ENCODE data around the gene STAP2. TPM values are rescaled to one million over a fixed set of nuclear protein-coding genes. Genes with fewer than 3 reads are reported as not detected.
A peak's percentile ranks its signal among the peaks of the same experiment; 100 is the strongest.

Gene STAP2
- total and polyA plus RNA-seq, 9 of the 15 experiments (the other 6 are each of a cell fraction or from before 2014, with no cell fraction given) = 1.2 to 9.8 (median 4.5) TPM

- TF ChIP-seq TFAP4 (CRISPR knock-in tag; IDR thresholded peaks at IDR 0.05; ENCODE audit: borderline replicate concordance) (peak; percentile 65), E2F6 (IDR thresholded peaks at IDR 0.05; ENCODE audit: borderline replicate concordance in 1 of 2, extremely low read depth in 1 of 2, insufficient read depth in 1 of 2, insufficient read length in 1 of 2, low read depth in 1 of 2, low read length in 1 of 2, poor library complexity in 1 of 2, severe bottlenecking in 1 of 2) (peak; percentile 94 to 97), KDM1A (IDR thresholded peaks at IDR 0.05) (no peak), YBX1 (IDR thresholded peaks at IDR 0.05) (no peak), CREB1 (IDR thresholded peaks at IDR 0.05) (peak; percentile 45), CREB1 (CRISPR knock-in tag; IDR thresholded peaks at IDR 0.05) (no peak; the same call in 1 of the 2 replicates), PCBP1 (IDR thresholded peaks at IDR 0.05; ENCODE audit: low read depth, low read length, poor library complexity, severe bottlenecking) (peak; percentile 100), ZNF41 (CRISPR knock-in tag; conservative IDR thresholded peaks at IDR 0.05) (no peak), HDAC1 (IDR thresholded peaks at IDR 0.05) (peak in 1 of 2 experiments; percentile 94; a peak in 2 of 4 replicates), MXD1 (CRISPR knock-in tag; IDR thresholded peaks at IDR 0.05; ENCODE audit: borderline replicate concordance, poor library complexity, severe bottlenecking) (peak; percentile 47), ZNF12 (CRISPR knock-in tag; IDR thresholded peaks at IDR 0.05) (peak; percentile 62; the same call in 1 of the 2 replicates), POLR2G (IDR thresholded peaks at IDR 0.05; ENCODE audit: low read depth, low read length) (peak; percentile 91), NONO (IDR thresholded peaks at IDR 0.05; ENCODE audit: low read depth in 2 of 2, low read length in 1 of 2) (0 out of 4 replicates have a peak, but pooled peaks of 1 of the 2 experiments have one; percentile 24), RBFOX2 (IDR thresholded peaks at IDR 0.05; ENCODE audit: low read depth, low read length) (peak; percentile 90), TAF1 (IDR thresholded peaks at IDR 0.05; ENCODE audit: control insufficient read depth, extremely low read depth, insufficient read depth, low read length, severe bottlenecking) (peak; percentile 74), NR4A1 (CRISPR knock-in tag; IDR thresholded peaks at IDR 0.05) (peak; percentile 70; the same call in 1 of the 2 replicates), NR4A1 (tag; IDR thresholded peaks at IDR 0.05) (no peak), TAL1 (IDR thresholded peaks at IDR 0.05) (no peak), GTF2F1 (IDR thresholded peaks at IDR 0.05; ENCODE audit: low read depth, low read length) (0 out of 2 replicates have a peak, but pooled peaks have one; percentile 48), KDM5B (IDR thresholded peaks at IDR 0.05; ENCODE audit: insufficient replicate concordance, low read depth, low read length) (peak; percentile 81), TBL1XR1 (IDR thresholded peaks at IDR 0.05; ENCODE audit: low read length in 2 of 2) (peak in 1 of 2 experiments; percentile 100; a peak in 2 of 4 replicates), KLF16 (IDR thresholded peaks at IDR 0.05) (peak; percentile 60), HOXB6 (CRISPR knock-in tag; IDR thresholded peaks at IDR 0.05; ENCODE audit: borderline replicate concordance) (no peak), MEF2A (IDR thresholded peaks at IDR 0.05; ENCODE audit: control insufficient read depth, low read depth, low read length) (peak; percentile 42; the same call in 1 of the 2 replicates)
These were observed 10.2 kb downstream of the STAP2 start (continued) for GRCh38 chr19:4328243-4328990.
